GM19099 (cell line): ENCODE results near the gene EMC10.

ENCODE experiments used
- POLR2A ChIP-seq: IDR thresholded peaks from 3 replicates; pipeline ENCODE4 v1.6.1; 2011; ENCODE audit warnings: low read depth; ENCODE audit not compliant: insufficient read length; ENCODE audit errors: extremely low read depth

EMC10 gene

DNA sequence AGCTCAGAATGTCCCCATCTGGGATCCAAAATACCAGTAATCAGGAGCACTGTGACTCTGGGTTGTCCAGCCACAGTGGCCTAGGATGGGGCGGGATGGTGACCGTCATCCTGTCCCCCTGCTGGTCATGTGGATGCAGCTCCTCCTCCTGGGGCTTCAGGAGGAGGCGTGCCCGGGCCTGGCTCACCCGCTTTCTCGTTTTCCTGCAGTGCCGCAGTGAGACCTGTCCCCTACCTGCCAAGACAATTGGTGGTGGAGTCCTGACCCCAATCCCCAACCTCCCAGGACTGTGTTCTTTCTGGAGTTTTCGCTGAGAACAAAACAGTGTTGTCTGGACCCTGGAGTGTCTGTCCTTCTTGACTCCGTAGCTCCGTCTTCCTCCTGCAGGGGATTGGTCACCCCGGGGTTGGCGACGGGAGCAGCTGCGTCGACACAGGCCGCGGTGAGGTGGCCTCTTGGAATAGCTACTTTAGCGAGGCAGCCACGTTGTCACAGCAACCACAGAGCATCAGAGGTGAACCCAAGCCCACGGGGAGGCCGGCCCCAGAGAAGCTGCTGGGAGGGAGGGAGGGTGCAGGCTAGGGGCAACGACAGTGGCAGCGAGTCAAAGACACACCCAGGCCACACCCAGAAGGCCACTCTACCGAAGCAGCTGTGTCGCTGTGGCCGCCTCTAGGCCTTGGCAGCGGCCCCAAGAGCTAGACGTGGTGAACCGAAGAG, 10.2 kb upstream of the EMC10 start:
- TF ChIP-seq POLR2A, result no peak

DNA sequence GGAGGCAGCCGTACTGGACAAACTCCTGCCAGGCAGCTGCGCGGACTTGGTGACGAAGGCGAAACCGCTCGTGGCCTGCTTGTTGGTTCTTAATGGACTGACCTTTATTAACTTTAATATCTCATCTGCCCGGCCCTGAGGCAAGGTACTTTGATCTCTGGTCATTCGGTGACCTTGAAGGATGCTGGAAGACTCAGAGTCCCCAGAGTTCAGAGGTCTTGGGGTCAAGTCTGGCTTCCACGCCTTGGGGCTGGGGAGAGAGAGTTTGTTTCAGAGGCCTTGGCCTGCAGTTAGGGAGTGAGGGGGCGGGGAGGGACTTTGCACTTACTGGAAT, 9.6 kb upstream of the EMC10 start:
- no peak for TF ChIP-seq POLR2A

DNA sequence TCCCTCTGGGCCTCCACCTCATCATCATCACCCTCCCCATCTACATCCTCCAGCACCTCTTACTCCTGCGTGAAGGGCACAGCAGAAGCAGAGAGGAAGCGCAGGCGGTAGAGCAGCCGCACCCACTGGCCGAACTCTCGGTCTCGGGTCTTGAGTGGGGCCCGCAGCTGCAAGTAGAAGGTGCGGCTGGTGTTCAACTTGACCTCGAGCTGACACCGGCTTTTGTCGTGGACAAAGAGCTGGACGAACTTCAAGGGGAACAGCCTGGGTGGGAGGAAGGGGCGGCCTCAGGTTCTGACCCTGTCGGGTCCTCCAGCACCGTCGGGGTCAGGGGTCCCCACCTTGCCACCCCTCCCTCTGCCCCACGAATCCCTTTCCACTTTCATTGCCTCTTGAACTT, 8.7 kb upstream of the EMC10 start:
- TF ChIP-seq POLR2A, result no peak

DNA sequence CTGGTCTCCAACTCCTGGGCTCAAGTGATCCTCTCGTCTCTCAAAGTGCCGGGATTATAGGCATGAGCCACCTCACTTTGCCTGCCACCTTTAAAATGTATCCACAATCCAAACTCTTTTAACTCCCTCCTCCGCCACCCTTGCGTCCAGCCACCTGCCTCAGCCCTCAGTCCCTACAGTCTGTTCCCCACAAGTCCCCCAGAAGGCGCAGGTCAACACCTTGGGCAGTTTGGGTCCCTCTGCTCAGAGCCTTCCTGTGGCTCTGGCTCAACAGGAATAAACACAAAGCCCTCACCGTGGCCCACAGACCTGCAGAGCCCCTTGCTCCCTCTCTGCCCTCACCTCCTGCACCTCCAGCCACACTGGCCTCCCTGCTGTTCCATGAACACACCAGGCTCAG, 7.5 kb upstream of the EMC10 start:
- TF ChIP-seq POLR2A, result no peak

DNA sequence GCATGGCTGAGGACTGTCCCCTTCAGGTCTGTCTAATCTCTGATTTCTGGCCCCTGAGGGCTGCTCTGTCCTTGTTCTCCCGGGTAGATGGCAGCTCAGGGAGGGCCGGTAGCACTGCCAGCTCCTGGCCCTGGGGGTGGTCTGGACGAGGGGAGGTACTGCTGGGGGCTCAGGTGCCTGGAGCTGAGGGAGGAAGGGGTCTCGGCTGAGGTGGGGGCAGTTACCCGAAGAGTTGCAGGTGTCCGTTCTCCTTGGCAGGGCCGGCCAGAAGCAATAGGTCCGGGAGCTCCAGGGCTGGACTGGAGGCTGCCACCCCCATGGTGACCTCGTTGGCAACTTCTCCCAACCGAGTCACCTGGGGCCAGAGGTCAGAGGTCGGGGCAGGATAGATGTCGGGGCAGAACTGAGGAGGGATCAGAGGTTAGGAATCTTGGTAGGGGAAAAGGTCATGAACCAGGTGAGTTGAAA, 1.2 kb upstream of the EMC10 start:
- TF ChIP-seq POLR2A, result no peak

DNA sequence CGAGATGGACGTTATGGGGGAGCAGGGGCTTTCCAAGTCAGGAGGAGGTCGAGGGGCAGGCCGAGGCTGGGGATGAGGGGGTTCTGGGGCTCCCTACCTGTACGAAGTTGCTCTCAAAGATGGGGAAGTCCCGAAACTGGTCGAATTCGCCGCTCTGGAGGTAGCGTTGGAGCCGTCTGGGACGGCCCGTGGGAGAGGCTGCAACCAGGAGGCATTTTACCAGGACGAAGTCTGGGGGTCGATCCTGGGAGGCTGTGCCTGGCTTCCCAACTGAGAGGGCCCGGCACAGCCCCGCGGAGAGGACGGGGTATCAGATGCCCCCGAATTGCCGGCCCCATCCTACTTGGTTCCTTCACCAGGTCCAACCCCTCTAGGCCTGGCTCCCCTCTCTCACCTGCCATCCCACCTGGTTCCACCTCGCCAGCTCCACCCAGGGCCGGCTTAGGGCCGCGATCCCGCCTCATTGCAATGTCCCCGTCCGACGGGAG, 527 bp upstream of the EMC10 start:
- TF ChIP-seq POLR2A, result no peak

DNA sequence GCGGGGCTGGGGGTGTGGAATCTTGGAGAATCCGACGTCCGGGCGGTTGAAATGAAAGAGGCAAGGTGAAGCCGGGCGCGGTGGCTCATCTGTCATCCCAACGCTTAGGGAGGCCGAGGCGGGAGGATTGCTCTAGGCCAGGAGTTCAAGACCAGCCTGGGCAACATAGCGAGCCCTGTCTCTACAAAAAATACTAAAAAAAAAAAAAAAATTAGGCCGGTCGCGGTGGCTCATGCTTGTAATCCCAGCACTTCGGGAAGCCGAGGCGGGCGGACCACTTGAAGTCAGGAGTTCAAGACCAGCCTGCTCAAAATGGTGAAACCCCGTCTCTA, 566 bp downstream of the EMC10 start:
- TF ChIP-seq POLR2A, result no peak

DNA sequence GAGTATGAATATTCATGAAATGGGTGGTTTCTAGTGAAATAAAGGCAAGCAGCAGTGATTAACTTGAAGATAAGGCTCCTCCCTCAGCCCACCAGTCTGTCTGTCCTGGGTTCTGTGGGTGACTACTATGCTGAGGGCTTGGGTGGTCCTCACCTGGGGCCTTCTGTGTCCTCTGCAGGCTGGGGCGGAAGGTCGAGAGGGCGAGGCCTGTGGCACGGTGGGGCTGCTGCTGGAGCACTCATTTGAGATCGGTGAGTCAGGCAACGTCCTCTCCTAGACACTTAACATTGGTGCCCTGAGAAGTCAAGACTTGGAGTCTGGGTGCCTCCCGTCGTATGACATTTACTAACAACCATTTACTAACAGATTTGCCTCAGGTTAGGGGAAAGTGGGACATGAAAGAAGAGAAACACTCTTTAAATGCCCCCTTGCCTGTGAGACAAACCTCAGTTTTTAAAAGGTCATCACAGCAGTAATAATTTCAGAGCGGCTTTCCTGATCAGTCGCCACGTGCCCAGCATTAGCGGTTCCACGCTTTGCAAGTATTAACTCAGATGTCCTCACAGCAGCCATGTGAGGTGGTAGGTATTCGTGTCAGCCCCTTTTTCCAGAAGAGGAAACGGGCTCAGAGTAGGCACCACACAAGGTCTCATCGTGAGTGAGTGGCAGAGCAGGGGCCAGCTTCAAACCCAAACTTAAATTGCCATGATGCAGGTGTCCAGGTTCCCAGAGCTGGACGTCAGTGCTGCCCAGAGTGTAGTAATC, 1.6 kb downstream of the EMC10 start:
- TF ChIP-seq POLR2A, result no peak

DNA sequence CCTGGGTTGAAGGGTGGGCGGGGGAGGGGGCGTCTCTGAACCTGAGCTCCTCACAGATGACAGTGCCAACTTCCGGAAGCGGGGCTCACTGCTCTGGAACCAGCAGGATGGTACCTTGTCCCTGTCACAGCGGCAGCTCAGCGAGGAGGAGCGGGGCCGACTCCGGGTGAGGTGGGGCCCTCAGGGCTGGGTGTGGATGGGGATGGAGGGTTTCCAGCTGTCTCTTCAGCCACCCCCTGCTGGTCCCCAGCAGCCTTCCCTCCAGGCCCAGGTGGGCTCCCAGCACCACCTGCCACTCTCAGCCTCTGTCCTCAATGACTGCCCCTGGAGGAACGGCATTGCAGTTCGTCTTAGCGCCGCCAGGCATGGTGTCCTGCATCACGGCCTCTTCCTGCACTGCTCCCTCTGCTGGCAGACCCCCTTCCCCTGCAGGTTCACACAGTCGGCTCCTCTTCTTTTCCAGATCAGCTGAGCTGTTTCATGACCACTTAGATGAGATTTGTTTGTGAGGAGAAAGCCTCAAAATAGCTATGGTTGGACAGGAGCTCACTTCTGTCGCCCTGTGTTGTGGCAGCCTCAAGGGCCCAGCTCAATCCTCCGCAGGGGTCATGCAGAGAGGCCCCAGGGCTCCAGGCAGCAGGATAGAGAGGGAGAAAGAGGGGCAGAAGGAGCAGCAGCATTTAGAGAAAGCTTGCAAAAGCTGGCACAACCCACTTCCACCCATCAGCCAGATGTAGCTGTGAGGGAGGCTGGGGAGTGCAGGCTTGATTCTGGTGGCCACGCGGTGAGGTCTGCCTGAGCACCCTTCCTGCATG, 2.8 kb downstream of the EMC10 start:
- TF ChIP-seq POLR2A, result no peak

DNA sequence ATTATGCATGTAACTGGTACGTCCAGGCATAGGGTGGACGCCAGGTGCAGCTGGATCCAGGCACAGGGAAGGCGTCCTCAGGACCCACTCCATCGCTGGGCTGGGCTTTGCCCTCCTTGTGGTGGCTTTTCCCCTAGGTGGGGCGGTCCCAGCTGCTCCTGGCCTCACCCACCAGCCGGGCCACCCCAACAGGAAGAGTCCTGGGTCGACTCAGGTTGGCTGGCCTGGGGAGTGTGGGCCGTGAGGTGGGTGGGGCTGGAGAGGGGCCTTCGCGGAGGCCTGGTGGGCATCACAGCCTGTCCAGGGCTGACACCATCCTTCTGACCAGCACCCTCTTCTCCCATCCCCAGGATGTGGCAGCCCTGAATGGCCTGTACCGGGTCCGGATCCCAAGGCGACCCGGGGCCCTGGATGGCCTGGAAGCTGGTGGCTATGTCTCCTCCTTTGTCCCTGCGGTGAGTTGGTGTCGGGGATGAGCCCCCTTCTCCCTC, 3.5 kb downstream of the EMC10 start:
- TF ChIP-seq POLR2A, result no peak

DNA sequence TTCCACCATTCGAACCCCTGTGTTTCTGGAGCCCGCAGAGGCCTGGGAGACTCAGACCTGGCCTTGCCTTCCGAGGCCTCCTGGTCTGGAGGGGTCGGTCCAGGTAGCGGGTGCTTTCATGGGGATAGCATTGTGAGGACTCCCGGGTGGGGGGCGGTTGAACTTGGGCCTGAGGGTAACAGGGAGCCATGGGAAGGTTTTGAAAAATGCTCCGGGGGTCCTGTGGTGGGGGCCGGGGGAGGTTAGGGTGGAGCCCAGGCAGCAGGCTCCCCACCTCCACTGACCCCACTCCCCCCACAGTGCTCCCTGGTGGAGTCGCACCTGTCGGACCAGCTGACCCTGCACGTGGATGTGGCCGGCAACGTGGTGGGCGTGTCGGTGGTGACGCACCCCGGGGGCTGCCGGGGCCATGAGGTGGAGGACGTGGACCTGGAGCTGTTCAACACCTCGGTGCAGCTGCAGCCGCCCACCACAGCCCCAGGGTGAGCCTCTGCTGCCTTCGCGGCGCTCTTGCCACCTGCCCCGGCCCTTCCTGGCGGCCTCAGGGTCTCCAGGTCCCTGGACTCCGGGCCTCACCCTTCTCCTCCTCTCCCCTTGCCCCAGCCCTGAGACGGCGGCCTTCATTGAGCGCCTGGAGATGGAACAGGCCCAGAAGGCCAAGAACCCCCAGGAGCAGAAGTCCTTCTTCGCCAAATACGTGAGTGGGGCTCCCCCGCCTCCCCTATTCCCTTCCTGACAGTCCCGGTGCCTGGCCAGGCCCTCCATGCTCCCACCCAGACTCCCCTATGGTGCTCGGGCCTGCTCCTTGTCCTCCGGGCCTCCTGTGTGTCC, 4.2 kb downstream of the EMC10 start:
- TF ChIP-seq POLR2A, result no peak

DNA sequence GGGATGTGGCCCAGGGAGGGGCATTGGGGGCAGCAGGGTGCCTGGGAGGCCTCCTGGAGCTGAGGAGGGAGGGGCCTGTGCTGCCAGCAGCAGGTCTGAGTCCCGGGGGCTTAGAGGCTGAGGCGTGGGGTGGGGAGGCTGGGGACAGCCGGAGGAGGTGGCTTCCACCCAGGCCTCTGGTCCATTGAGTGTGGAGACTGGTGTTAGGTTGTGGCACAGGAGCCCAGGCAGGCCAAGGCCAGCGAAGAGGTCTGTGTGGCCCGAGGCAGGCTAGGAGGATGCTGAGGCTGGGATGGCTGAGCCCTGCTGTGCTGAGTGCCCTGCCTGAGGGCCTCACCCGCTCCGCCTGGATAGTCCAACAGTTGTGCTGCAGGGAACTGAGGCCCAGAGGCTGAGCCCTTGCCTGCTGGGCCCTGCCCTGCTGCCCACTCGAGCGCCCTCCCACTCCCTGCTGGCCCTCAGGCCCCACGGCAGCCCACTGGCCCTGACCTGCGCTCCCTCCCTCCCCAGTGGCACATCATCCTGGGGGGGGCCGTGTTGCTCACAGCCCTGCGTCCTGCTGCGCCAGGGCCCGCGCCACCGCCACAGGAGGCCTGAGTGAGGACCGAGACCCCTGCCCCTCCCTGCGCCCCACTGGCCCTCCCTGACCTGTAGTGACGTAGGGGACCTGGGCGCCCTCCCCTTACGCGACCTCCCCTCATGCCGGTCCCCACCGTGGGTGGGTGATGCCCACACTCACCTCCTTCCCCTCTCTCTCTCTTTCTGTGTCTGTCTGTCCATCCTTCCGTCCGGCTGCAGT, 5.2 kb downstream of the EMC10 start:
- no peak for TF ChIP-seq POLR2A

DNA sequence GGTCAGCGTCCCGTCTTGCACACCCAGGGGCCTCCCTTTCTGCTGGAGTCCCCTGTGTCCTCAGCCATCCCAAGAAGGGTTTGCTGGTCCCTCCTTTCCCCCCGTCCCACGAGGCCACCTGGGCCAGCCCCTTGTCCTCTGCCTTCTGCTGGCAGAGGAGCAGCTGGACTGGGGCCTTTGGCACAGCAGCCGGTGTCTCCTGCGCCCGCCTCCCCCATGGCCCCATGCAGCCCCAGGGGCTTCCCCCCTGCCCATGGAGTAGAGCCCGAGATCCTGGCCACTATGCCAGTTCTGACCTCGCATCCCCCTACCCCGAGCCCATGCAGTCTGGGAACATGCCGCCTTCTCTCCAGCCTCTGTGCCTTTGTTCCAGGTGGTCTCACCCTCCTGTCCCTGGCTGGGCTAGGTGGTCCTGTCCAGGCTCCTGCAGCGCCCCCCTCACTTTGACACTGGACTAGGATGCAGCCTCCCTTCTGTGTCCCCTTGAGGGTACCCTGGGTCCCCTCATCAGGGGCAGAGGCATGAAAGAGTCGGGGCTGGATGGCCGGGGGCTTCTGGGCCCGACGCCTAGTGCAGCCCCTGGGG, 6.1 kb downstream of the EMC10 start:
- TF ChIP-seq POLR2A, result no peak
